Activated naive CD4-positive, alpha-beta T cell treated with anti-CD3 and anti-CD28 coated beads for 36 hours (primary cell): Measurements from ENCODE around the gene LRIG1. TPM values are rescaled to one million over a fixed set of nuclear protein-coding genes. Genes with fewer than 3 reads are reported as not detected.
A peak's percentile ranks its signal among the peaks of the same experiment; 100 is the strongest.

Source experiments
- CTCF ChIA-PET: fragments of 350-600 bp; sonication (Branson Sonifier 250); formaldehyde crosslinking; loops from one replicate; lab custom pipeline; 2021; ENCODE audit warnings: antibody characterized with exemption; lab: Charles Lee
- DNase-seq: peaks from one replicate; pipeline ENCODE4 v3.0.0-alpha.2; 2020
- H3K27ac Mint-ChIP-seq: one replicate; pipeline ENCODE4 v1.8.0; 2021; ENCODE audit warnings: mild to moderate bottlenecking, mixed read lengths
- H3K27me3 Mint-ChIP-seq: one replicate; pipeline ENCODE4 v1.8.0; 2021; ENCODE audit warnings: low read depth, mixed read lengths
- H3K36me3 Mint-ChIP-seq: one replicate; pipeline ENCODE4 v1.8.0; 2021; ENCODE audit warnings: low read depth, mixed read lengths
- H3K4me1 Mint-ChIP-seq: one replicate; pipeline ENCODE4 v1.8.0; 2021; ENCODE audit warnings: low read depth, mixed read lengths
- H3K4me3 Mint-ChIP-seq: one replicate; pipeline ENCODE4 v1.8.0; 2021; ENCODE audit warnings: mild to moderate bottlenecking, moderate library complexity, mixed read lengths
- H3K9me3 Mint-ChIP-seq: one replicate; pipeline ENCODE4 v1.8.0; 2021; ENCODE audit warnings: mixed read lengths
- intact Hi-C: fragments of 100-400 bp; cut with micrococcal nuclease; formaldehyde crosslinking; loops from one replicate; pipeline ENCODE4 v1.15.1; 2023
- total RNA-seq, 2 experiments: library from RNA; stranded (reverse); gene quantifications; one replicate each; pipeline ENCODE4 v1.2.3, GENCODE V29; 2021

The LRIG1 gene
- total RNA-seq, 2 experiments from 2014 or later = 18.3 to 19.0 TPM

DNA sequence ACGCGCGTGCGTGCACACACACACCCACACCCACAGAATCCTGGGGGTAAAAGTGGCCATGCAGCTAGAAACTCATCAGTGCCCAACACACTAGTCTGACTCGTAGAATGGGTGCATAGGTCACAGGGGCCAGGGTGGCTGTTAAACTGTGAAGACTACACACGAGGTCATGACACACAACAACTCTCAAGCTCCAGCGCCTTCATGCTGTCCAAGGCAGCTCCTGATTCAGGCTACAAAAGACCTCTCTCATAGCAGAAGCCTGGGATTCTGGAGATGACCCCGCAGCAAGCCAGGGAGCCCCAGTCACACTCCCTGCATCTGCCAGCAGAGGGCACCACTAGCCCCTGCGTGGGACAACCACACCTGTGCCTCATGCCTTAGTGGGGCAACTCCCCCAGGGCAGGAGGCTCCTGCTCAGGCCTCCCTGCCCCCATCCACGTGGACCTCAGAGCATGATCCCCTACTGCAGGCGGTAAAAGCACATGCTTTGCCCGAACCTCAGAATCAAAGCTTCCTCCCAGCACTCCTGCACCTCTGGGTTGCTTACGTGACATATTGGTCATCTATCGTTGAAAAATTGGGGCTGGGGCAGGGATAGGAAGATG, 93.1 kb downstream of the LRIG1 start:
- Mint-ChIP-seq H3K27ac (no peak overlapping the region), H3K4me1 (peaks cover 3% of the 10 kb centered on the region), H3K36me3 (peaks cover 12% of the 10 kb centered on the region), H3K9me3 (no peaks in the 10 kb centered on the region), H3K4me3 (no peak overlapping the region), H3K27me3 (no peaks in the 10 kb centered on the region)
- CTCF ChIA-PET = interaction anchor here (0.6 to 5.1 kb wide), 44 partner anchors 9 to 417 kb away, joined by 3 to 21 read pairs (median 4); no protein-coding TSS in a partner anchor
- intact Hi-C loops = loop anchor here (1.0 kb wide), 3 partner anchors 94 to 409 kb away; partner anchors contain the start of gene LRIG1
- DNase-seq = peak; percentile 81

DNA sequence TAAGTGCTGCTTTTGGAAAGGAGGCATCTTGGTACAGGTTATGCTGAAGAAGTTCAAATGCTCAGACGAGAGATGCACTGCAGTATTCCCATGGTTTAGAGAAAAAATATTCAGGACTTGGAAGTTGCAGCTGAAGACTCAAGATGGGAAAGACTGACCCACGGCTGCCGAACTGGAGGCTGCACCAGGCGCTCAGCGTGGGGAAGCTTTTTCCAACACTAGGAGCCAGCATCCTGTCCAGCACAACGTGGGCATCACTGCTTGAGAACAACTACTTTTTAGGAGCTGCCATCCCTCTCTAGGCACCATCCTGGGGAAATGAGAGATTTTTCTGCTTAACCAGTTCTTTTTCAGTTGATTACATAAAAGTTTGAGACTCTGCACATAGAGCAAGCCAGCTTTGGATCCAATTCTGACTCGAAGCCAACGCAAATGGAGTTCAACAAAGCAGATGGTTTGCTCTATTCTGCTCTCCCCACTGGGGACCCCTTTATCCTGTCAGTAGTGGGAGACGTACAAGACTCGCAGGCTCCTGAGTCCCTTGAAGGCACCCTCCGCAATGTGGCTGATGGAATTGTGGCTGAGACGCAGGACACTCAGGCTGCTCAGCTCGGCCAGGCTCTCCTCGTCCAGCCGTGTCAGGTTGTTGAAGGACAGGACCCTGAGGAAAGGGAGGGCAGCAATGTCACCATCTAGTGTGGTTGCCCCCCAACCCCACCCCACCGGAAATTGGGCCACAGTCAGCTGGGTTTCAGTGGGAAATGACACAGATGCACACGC, 93.8 kb downstream of the LRIG1 start:
- CTCF ChIA-PET = interaction anchor here (0.6 to 5.1 kb wide), 37 partner anchors 9 to 418 kb away, joined by 3 to 21 read pairs (median 4); no protein-coding TSS in a partner anchor
- Mint-ChIP-seq H3K4me1 (peaks cover 3% of the 10 kb centered on the region), H3K36me3 (peaks cover 11% of the 10 kb centered on the region), H3K4me3 (no peak overlapping the region), H3K27ac (no peak overlapping the region), H3K9me3 (no peaks in the 10 kb centered on the region), H3K27me3 (no peaks in the 10 kb centered on the region)
- DNase-seq = no peak
- intact Hi-C loops = loop anchor here (1.0 kb wide), 2 partner anchors 94 to 409 kb away; partner anchors contain the start of gene LRIG1

DNA sequence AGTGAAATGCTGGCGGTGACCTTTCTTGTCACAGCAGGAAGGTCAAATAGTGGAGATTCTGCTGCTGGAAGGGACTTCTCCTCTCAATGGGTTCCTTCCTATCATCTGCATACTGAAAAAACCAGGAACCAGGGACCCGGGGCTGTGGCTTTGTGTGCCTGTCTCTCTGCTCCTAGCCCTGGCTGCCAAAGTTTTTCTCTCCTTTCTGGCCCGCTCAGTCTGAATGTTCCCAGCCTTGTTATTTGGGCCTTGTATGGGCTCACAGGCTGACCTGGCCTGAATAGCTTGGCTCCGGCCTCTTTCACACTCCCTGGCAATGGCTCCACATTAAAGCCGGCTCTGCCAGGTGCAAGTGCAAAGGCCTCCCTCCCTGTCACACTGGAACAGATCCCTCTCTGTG, 94.7 kb downstream of the LRIG1 start:
- CTCF ChIA-PET = interaction anchor here (1.4 to 5.1 kb wide), 3 partner anchors 151 to 409 kb away, joined by 3 to 21 read pairs (median 4); no protein-coding TSS in a partner anchor
- no peak for DNase-seq
- Mint-ChIP-seq H3K27ac (no peak overlapping the region), H3K9me3 (no peaks in the 10 kb centered on the region), H3K36me3 (peaks cover 13% of the 10 kb centered on the region), H3K27me3 (no peaks in the 10 kb centered on the region), H3K4me1 (peaks cover 3% of the 10 kb centered on the region), H3K4me3 (no peak overlapping the region)
- intact Hi-C loops = no loop called here

DNA sequence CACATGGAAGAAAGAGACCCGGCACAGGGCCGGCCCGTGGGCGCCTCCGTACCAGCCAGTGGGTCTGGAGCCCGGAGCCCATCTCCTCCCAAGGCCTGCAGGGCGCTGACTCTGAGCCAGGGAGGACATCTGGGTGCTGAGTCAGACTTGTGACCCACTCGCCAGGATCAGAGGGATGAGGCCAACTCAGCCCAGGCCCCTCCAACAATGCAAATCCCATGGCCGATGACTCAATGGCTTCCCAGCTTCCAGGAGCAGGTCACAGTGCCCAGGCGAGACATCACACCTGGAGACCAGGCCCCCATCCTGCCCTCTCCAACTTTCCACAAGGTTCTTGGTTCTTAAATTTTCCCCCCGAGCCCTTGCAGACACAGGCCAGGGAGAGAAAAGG, 95.1 kb downstream of the LRIG1 start:
- H3K9me3 Mint-ChIP-seq = no peaks in the 10 kb centered on the region
- no peak for DNase-seq
- no peak overlapping the region for H3K4me3 Mint-ChIP-seq
- peaks cover 3% of the 10 kb centered on the region for H3K4me1 Mint-ChIP-seq
- H3K27ac Mint-ChIP-seq = no peak overlapping the region
- H3K27me3 Mint-ChIP-seq = no peaks in the 10 kb centered on the region
- H3K36me3 Mint-ChIP-seq = peaks cover 13% of the 10 kb centered on the region
- CTCF ChIA-PET = interaction anchor here (1.2 to 1.4 kb wide), 2 partner anchors 151 to 289 kb away, joined by 3 read pairs; no protein-coding TSS in a partner anchor
- intact Hi-C loops = no loop called here

DNA sequence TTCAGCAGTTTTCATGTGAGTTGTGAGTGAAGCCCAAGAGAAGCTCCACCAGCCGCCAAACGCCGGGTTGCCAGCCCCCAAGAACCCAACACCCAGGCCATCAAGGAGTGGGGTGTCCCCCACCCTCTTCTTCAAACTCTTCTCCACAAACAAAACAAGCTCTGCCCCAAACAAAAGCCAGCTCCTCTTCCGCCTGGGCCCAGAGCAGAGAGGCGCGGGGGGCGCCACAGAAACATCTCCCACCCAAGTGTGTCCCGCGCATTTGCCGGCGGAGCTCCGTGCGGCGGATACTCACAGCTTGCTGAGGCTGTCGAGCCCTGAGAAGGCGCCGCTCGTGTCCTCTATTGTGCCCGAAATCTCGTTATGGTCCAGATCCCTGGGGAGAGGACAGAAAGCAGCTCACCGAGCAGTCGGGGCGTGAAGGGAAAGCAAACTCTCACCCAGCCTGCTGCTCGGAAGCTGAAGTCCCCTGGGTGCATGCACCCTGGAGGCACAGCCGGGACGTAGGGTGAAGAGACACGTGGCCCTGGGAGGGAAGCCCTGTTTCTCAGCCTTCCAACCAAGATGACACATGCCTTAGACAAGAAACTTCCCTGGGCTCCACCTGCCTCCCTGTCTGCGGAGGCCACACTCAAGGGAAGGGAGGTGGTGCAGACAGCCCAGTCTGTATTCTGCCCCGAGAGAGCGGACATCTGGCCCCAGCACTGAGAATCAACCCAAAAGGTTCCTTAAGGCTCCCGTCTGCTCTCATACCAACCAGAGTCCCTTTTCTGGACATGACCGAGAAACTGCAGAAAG, 95.7 kb downstream of the LRIG1 start:
- CTCF ChIA-PET = interaction anchor here (0.9 to 1.4 kb wide), 3 partner anchors 150 to 289 kb away, joined by 3 read pairs; no protein-coding TSS in a partner anchor
- H3K4me3 Mint-ChIP-seq = no peak overlapping the region

DNA sequence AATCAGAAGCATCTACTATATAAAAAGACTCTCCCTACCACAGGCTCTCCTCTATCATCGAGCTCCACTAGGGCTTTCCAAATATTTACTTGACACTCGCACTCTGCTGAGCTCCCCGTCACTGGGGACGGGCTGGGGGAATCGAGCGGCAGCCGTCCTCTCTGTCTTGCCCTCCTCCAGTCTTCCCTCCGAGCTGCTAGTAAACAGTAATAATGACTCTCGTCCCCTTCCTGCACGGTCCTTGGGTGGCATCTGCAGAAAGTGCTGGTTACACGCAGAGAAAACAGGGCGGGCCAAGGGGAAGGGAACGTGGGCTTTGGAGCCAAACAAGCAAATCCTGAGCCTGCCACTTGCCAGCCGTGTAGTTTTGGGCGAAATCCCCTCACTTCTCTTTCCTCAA, 96.6 kb downstream of the LRIG1 start:
- Mint-ChIP-seq H3K4me1 (peaks cover 3% of the 10 kb centered on the region), H3K4me3 (no peak overlapping the region), H3K36me3 (peaks cover 13% of the 10 kb centered on the region), H3K27ac (peak overlapping the region; percentile 54), H3K27me3 (no peaks in the 10 kb centered on the region), H3K9me3 (no peaks in the 10 kb centered on the region)
- no peak for DNase-seq
- CTCF ChIA-PET = interaction anchor here (0.9 to 1.2 kb wide), 2 partner anchors 271 to 290 kb away, joined by 3 read pairs; no protein-coding TSS in a partner anchor
- intact Hi-C loops = no loop called here

More for the DNA sequence above, 95.7 kb downstream of the LRIG1 start:
- H3K27me3 Mint-ChIP-seq = no peaks in the 10 kb centered on the region
- intact Hi-C loops = no loop called here
- H3K36me3 Mint-ChIP-seq = peaks cover 13% of the 10 kb centered on the region
- DNase-seq = no peak
- no peak overlapping the region for H3K27ac Mint-ChIP-seq
- peaks cover 3% of the 10 kb centered on the region for H3K4me1 Mint-ChIP-seq
- no peaks in the 10 kb centered on the region for H3K9me3 Mint-ChIP-seq

DNA sequence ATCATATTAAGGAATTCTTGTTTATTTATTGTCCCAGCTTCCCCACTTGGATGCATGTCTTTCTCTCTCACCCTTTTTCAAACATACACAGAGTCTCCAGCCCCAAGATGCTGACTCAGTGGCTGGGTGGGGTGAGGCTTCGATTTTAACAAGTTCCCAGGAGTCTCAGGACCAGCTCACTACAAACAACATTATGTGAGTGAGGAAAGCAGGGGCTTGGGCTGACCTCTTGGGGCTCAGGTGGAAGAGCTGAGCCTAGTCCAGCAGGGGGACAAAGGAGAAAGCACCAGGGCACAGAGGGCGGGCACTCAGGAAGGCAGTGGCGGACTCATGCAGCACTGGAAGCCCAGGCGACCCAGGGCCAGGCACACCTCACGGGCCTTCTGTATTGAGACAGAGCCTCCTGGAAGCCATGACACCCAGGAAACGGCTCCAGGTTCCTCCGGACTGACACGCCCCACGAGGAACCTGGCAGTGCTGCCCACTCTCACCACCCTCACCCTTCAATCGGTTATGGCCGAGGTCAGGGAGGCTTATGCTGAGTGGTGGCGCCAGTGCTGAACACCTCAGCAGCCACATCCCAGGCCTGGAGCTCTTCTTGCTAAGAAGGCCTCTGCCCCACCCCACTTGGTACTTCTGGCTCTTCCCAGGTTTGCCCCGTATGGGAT, 97.4 kb downstream of the LRIG1 start:
- no peaks in the 10 kb centered on the region for H3K9me3 Mint-ChIP-seq
- DNase-seq = no peak
- no peak overlapping the region for H3K4me3 Mint-ChIP-seq
- H3K4me1 Mint-ChIP-seq = peaks cover 3% of the 10 kb centered on the region
- intact Hi-C loops = no loop called here
- no peaks in the 10 kb centered on the region for H3K27me3 Mint-ChIP-seq
- CTCF ChIA-PET = no interaction called here
- no peak overlapping the region for H3K27ac Mint-ChIP-seq
- H3K36me3 Mint-ChIP-seq = peaks cover 15% of the 10 kb centered on the region

DNA sequence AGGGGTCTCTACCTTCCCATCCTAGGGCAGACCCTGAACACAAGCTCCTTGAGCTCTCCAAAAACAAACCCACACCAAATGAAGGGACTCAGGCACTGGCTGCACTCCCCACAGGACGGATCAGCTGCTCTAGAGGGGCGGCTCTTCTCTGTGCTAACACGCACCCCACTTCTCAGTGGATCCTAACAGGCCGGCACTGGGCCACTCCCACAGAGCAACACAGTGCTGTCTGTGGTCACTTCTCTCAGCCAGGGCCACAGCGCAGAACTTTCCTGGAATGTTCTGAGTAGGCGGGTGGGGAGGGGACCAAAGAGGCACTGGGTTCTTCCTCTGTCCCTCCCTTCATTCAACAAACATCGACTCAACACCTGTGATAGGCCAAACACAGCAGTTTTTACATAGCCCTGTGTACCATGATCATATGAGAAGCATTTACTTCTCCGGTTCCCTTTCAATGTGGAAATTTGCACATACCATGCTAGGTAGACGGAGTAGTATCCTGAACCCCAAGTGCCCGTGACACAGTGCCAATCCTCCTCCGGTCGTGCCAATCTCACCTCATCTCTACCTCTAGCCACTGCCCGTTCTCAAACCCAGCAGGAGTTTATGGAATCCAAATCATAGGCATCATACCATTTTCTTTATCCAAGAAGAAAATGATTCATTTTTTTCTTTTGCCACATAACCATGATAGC, 98.1 kb downstream of the LRIG1 start:
- intact Hi-C loops = no loop called here
- H3K9me3 Mint-ChIP-seq = no peaks in the 10 kb centered on the region
- CTCF ChIA-PET = no interaction called here
- no peak for DNase-seq
- no peaks in the 10 kb centered on the region for H3K27me3 Mint-ChIP-seq
- H3K4me1 Mint-ChIP-seq = no peaks in the 10 kb centered on the region
- no peak overlapping the region for H3K4me3 Mint-ChIP-seq
- peaks cover 16% of the 10 kb centered on the region for H3K36me3 Mint-ChIP-seq
- no peak overlapping the region for H3K27ac Mint-ChIP-seq

DNA sequence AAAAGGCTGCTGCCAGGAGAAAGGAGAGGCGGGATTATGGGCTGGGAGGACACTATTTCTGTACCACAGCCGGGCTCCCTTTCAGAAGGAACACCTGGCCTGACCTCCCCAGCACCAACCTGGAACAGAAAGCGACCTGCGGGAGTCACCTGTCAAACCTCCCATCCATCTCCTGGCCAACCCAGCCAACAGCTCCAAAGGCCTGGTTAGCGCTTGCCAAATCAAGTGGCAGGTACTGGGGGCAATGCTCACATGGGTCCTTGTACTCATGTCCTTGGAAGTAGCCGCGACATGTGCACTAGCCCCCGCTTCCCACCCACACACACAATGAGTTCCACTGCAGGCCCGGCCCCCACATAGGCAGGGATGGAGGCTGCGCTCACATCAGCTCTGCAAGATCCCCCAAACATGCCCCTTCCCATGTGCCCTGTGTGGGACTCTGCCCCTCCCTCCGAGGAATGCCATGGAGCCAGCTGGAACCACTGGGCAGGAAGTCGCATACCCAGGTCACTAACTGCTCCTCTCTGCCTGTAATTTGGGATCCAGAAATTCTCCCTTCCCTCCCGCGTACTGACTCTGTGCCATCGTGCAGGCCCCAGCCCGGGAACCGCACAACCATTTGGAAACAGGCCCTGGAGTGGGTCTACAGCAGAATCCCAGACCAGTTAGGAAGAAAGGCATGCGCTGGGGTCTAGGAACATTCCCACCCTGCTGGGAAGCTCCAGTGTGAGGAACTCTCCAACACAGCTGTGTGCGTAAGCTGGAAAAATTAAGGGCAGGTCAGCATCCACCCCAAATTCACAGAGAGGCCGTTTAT, 98.9 kb downstream of the LRIG1 start:
- Mint-ChIP-seq H3K27ac (no peak overlapping the region), H3K4me1 (no peaks in the 10 kb centered on the region), H3K9me3 (no peaks in the 10 kb centered on the region), H3K27me3 (no peaks in the 10 kb centered on the region), H3K36me3 (peaks cover 16% of the 10 kb centered on the region), H3K4me3 (no peak overlapping the region)
- CTCF ChIA-PET = interaction anchor here (0.8 kb wide), 1 partner anchor 88 kb away, joined by 3 read pairs; no protein-coding TSS in a partner anchor
- intact Hi-C loops = no loop called here
- DNase-seq = no peak

DNA sequence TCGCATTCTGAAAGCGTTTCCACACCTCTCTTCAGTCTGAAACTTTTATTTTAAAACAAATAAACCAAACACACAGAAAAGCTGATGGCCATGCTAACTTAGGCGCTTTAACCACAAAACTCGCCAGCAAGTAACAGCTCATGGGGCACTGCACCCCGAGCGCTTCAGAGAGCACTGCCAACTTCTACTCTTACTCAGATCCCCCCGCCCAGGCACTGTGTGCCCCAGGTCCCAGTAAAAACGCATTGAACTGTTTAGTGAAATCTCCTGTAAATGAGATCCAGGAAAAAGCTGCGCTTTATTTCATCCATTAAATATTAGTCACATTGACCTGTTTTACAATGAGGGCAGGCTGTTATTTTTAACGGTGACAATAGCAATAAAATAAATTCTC, 99.7 kb downstream of the LRIG1 start:
- no peaks in the 10 kb centered on the region for H3K27me3 Mint-ChIP-seq
- H3K4me3 Mint-ChIP-seq = no peak overlapping the region
- no peak overlapping the region for H3K27ac Mint-ChIP-seq
- intact Hi-C loops = no loop called here
- no peak for DNase-seq
- CTCF ChIA-PET = interaction anchor here (0.8 kb wide), 1 partner anchor 89 kb away, joined by 3 read pairs; no protein-coding TSS in a partner anchor
- no peaks in the 10 kb centered on the region for H3K4me1 Mint-ChIP-seq
- H3K9me3 Mint-ChIP-seq = no peaks in the 10 kb centered on the region
- peaks cover 16% of the 10 kb centered on the region for H3K36me3 Mint-ChIP-seq
